CD4-positive, alpha-beta T cell treated with Interleukin-6 for 4 hours (primary cell): Measurements from ENCODE around the gene UNC13C.

ENCODE experiments used
- DNase-seq: peaks from one replicate; pipeline ENCODE4 v3.0.0-alpha.2; 2020; ENCODE audit warnings: mixed read lengths

The UNC13C gene

DNA sequence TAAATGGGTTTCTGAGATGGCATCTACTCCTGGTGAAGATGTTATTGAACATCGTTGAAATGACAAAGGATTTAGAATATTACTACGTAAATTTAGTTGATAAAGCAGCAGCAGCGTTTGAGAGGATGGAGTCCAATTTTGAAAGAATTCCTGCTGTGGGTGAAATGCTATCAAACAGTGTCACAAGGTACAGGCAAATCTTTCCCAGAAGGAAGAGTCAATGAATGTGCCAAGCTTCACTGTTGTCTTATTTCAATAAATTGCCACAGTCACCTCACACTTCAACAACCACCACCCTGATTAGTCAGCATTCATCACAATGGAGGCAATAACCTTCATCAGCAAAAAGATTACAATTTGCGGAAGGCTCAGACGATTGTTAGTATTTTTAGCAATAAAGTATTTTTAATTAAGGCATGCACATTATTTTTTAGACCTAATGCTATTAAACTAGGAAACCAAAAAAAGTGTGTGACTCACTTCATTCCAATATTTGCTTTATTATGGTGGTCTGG lies 142.8 kb downstream of the UNC13C start:
- DNase-seq: no peak

DNA sequence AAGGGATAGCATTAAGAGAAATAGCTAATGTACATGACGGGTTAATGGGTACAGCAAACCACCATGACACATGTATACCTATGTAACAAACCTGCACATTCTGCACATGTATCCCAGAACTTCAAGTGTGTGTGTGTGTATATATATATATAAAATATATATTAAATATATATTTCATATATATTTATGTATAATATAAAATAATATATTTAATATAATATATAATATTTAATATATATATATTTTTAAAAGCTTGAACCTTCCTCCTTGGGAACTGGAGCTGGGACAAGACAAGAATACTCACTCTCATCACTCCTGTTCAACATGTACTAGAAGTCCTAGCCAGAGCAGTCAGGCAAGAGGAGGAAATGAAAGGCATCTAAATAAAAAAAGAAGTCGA lies 149.3 kb downstream of the UNC13C start:
- no peak for DNase-seq

DNA sequence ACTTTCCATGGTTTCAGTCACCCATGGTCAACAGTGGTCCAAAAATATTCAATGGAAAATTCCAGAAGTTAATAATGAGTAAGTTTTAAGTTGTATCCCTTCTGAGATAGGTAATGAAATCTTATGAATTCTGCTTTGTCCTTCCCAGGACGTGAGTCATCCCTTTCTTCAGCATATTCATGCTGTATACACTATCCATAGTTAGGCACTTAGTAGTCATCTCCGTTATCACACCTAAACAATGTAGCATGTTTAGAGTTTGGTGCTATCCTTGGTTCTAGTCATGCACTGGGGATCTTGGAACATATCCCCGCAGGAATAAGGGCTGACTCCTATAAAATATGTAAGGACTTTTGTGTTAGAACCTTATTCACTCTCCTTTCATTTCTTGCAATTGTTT lies 153.2 kb downstream of the UNC13C start:
- no peak for DNase-seq

DNA sequence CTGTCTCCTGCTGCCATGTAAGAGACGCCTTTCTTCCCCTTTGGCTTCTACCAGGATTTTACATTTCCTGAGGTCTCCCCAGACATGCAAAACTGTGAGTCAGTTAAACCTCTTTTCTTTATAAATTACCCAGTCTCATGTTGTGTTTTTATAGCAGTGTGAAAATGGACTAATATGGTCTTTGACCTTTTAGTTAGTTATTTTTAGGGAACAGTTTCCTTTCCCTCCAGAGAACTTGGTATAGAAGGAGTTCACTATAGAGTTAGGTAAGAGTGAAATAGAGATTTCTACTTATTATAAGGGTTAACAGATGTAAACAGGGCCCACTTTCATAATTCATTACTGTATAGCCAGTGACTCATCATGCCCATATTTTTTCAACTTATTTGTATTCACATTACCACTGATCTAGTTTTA lies 170.9 kb downstream of the UNC13C start:
- no peak for DNase-seq

DNA sequence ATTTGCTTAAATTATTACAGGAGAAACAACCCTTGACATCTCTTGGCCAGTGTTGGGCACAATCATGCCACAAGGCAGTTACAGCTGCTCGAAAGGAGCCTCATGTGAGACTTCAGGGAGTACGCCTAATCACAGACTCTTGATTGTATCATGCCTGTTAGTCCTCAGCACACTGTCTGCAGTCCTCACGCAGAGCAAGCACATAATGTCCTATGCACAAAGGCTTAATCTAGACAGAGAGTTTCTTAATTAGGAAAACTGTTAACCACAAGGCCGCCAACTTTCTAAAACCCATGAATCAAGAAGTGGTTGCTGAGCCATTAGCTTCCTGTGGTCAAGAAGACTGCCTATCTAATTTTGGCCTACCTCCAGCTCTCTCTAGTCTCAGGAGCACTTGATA lies 172.0 kb downstream of the UNC13C start:
- no peak for DNase-seq

DNA sequence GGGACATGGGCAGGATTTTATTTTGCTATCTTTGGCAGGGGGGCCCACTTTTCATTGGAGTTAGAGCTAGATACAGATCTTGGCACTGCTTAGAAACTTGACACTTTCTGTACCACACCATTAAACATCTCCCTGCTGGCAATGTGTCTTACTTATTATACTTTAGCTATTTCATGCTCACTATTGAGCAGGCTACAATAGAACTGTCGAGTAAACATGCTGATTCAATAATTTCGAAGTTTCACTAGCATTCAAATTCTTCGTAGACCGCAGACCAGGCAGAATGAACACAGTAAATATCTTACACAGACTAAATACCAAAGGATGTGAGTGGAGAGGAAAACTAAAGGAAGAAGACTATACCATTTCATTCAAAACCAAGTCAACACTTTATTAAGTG lies 180.8 kb downstream of the UNC13C start:
- no peak for DNase-seq

DNA sequence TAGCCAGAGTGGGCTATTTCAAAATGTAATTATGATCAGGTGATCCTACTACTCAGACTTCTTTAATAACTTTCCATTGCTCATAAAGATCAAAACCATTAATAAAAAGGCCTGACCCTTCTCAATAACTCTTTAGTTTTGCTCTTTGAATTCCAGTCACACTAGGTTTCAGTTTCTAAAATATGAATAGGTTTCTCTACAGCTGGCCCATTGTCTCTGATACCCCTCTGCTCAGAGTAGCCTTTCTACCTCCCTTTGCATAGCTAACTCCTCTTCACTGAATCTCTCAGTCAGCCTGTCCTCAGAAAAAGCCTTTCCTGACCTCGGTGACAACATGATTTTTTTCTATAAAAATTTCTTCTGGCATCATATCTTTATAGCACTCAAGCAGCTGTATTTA lies 209.1 kb downstream of the UNC13C start:
- no peak for DNase-seq

DNA sequence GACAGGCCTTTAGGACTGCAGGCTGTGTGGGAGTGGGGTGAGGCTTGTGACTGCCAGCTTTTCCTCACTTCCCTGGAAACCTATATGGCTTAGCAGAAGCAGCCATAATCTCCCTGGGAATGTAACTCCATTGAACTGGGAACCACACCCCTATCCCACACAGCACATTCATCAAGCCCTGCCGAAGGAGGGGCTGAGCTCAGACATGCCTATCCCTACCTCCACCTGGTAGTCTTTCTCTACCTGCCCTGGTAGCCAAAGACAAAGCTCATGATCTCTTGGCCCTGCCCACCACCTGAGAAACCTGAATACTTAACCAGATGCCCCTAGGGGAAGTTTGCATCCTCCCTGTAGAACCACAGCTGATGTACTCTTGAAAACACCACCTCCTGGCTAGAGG lies 219.8 kb downstream of the UNC13C start:
- no peak for DNase-seq

DNA sequence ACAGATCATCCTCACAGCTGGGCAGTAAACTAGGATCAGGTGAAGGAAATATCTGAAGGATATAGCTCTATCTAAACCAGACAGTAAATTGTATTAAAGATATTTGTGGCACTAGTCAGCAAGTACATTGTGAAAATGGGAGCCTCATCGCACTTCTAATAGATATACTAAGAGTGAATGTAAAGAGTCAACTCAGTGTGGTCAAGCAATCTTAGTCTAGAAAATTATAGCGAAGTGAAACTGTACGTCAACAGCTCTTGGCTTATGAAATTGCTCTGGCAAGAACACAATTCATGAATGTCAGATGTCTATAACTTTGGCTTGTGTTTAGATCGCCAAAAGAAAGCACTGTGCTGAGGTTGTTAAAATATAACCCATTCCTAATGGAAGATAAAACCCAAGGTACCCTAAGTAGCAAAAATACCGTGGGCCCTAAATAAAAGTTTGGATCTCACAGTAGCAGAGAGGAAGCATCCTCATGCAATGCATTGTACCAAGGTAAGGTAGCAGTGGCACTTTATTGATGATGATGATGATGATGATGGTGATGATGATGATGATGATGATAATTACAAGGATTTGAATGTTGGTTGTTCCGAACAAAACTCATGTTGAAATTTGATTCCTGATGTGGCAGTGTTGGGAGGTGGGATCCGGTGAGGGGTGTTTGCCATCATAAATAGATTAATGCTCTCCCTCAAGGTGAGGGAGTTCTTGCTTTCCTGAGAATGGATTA lies 228.5 kb downstream of the UNC13C start:
- DNase-seq: no peak

DNA sequence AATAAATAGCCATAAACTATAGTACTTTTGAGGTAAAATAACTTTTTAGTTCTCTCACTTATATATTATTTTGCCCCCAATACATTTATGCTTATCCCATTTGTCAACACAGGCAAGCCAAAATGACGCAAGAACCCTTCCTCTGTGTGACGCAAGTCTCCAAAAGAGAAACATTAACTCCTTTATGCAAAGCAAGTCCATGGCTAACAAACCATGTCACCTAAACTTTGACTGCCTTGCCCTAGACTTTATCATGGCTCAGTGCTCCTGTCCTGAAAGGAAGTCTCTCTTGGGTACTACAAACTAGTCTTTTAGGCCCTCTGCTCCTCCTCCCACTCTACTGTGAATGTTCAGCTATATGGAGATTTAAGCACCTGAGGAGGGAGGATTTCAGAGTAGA lies 230.5 kb downstream of the UNC13C start:
- no peak for DNase-seq

DNA sequence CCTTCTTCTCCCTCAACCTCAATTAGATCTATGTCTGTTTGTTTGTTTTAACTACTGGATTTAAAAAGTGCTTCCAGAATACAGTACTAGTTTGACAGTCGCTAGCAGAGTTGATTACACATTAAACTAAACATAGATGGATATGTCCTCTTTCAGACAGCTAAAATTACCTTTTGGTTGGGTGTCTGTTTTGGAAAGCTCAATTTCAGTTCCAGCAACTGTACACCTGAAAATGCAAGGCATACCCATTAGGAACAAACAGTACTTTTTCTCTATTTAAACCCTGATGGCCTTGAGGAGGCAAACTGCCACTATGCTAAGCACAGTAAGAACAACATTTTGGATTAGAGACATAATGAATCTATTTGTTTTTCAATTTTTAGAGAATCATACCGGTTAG lies 234.4 kb downstream of the UNC13C start:
- no peak for DNase-seq

DNA sequence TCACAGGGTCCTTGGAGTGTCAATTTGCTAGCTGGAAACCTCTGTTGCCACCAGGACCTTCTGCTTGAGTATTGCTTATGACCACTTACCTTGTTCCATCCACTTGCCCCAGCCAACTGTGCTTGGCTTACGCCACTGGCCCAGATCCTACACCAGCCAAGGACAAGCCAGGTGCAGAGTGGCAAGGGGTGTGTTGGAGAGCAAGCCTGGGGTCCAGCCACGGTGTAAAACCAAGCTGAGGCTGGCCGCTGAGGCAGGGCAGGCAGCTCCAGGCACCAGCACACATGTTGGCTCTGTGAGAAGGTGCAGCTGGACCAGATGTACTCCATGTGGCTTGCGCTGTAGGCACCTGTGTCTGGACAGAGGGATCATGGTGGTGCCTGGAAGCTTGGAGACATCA lies 248.2 kb downstream of the UNC13C start:
- DNase-seq: no peak

DNA sequence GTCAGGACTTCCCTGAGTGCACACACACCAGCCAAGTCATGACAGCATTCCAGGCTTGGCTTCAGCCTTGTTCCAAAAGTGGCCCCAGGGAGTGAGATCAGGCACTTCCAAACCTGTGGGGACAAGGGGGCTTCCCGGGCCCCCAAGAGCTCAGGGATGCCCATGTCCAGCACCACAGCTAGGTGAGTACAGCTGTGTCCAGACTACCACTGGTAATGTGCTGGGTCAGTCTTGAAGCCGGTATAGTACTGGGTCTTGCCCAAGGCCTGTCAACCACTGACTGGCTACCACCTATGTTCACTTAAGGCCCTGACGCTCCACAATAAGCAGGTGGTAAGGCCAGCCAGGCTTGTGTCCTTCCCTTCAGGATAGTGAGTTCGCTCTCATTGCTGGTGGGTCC lies 249.3 kb downstream of the UNC13C start:
- DNase-seq: no peak

DNA sequence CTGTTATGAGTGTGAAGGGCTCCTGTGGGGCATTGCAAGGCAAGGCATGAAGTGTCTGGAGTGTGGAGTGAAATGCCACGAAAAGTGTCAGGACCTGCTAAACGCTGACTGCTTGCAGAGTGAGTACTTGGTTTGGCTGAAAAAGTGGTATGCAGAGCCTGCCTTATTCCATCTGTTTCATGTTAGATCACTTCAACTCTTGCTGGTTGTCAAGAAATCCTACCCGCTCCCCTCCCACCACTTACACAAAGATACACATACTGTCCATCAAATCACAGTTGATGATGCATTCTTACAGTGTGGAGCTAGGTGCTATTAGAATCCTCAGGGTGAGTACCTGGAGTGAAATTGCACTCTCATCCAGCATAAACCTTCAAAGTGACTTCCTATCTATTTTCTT lies 272.1 kb downstream of the UNC13C start:
- no peak for DNase-seq

DNA sequence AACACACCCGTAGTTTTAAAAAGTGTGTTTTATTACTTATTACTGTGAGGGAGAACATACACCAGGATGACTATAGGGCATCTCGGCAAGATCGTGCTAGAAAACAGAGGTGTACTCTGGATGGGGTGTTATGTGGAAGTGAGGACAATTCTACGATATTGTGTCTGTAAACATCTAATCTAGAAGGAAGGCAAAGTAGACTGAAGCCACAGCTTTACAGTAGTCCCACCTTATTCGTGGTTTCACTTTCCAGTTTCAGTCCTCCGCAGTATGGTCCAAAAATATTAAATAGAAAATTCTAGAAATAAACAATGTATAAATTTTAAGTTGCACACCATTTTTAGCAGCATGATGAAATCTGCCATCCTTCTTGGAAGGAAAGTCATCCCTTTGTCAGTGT lies 277.9 kb downstream of the UNC13C start:
- no peak for DNase-seq

DNA sequence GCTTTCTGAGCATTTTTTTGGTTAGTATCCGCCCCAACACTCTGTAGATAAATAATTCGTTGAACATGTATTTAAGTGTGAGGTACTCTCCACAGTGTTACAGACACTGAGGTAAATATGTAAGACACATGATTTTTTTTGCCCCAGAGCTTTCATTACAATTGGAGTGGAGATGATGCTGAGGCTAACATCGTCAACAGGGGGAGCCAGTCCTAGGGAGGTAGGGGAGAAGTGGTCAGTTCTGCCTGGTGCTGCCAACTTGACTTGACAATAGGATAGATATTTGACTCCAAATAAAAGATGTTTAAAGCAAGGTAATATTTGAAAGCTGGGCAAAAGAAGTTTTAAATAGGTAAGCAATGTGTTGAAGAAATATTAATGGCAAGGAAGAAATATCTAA lies 295.7 kb downstream of the UNC13C start:
- DNase-seq: no peak

DNA sequence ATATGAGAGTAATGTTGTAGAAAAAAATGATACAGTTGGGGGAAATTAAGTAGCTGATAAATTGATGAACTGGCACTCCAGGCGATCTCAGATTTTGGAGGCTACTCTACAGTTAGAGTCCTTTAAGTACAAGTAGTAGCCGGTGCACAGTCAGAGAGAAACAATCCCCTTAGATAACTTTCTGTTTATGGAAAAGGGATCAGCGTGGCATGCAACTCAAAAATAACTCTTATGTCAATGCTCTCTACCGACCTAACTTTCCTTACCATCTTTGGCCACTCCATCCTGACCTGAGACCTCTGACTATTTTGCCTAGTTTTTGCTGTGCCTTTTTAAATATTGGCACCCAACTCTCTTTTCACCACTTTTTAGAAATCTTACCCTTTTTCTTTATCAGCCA lies 299.6 kb downstream of the UNC13C start:
- no peak for DNase-seq

DNA sequence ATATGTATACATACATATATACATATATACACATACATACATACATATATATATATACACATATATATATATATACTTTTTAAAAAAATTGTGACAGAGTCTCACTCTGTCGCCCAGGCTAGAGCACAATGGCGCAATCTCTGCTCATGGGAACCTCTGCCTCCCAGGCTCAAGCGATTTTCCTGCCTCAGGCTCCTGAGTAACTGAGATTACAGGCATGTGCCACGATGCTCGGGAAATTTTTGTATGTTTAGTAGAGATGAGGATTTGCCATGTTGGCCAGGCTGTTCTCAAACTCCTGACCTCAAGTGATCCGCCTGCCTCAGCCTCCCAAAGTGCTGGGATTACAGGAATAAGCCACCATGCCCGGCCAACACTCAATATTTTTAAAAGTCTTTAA lies 302.5 kb downstream of the UNC13C start:
- no peak for DNase-seq

DNA sequence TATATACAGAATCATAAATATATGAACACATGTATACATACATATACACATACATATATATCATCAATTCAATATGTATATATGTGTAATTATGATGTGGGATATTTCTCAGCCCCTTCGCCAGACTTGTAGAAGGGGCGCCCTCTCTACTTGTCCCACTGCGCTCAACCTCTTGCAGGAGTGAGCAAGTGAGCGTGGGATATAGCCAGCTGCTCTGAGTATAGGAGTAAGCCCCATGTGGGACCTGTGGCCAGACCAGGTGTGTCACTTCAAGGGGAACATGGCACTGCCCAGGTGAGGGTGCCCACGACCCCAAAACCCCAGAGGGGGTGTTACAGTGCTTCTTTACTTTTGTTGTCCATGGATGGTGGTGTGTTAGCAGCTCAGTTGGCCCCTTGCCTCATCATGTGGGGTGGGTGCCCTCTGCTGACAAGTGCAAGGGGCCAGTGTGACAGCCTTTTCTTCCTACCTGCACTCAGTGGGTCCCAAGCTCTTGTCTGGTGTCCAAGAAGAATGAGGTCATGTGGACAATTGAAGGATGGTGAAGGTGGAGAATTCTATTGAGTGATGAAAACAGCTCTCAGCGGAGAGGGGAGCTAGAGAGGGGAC lies 304.1 kb downstream of the UNC13C start:
- DNase-seq: no peak

DNA sequence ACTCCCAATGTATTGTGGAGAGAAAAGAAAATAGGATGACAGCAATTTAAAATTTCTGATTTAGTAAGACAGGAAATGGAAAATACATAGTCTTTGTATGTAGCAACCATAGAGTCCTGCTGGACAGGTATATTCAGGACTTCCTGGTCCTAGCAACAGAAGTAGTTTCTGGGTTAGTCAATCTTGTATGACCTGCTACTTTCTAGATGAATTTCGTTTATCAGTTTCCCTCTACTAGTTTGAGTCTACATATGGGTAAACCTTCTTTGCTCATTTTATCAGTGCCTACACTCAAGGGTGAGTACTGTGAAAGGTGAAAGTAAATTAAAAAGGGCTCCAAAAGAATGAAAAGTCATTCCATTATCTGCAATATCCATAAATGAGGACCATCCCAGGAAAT lies 309.8 kb downstream of the UNC13C start:
- DNase-seq: no peak

DNA sequence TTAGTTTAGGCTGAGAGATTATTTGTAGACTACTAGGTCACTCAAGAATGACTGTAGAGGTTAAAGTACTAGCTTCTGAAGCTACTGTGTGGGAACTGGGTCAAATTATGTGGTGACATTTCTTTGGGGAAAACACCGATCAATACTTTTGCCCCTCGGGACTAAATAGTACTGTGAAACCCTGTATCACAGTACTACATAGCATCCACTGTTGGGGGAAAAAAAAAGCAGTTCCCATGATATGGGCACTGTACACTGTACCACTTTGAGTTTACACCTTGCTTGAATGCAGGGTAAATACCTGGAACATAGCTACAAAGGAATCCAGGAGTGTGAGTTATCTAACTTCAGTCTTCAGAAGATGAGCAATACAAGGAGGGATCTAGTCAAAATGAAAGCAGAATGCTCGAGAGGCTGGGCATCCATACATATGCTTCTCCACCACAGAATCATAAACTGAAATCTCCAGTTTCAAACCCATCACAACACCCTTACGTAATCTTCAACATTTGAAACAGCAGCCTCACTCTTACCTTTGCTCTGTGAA lies 311.4 kb downstream of the UNC13C start:
- DNase-seq: no peak

DNA sequence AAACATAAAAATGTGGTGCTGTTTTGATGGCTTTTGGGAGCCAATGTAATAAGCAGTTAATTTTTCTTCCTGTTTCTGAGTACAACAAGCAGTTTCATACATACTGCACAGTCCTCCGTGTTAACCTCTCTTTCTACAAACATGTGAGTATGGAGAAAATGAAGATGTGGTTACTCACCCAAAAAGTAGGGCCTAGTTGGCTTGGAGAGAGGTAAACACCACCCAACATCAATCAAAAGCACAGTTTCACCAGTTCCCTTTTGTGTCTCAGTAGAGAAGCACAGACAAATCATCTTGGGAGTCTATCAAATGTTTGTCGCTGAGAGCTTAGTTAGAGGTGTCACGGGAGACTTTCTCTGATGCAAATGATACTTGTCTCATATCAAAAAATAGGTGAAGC lies 320.2 kb downstream of the UNC13C start:
- no peak for DNase-seq

DNA sequence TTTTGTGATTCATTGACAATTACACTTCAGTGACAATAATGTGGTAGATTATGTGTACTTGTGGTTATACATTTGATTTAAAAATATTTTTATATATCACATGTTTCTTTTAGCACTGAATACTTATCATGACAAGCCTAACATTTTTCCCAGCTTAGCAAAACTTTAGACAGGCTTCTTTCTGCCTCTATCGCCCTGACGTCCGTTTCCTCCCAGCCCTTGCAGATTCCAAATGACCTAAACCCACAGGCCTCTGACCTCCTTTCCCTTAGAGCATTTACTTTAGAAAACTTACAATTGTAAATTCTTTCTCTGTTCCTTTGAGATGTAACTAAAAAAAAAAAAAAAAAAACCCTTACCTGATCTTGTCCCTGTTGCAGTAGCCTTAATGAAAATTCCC lies 326.1 kb downstream of the UNC13C start:
- DNase-seq: no peak

DNA sequence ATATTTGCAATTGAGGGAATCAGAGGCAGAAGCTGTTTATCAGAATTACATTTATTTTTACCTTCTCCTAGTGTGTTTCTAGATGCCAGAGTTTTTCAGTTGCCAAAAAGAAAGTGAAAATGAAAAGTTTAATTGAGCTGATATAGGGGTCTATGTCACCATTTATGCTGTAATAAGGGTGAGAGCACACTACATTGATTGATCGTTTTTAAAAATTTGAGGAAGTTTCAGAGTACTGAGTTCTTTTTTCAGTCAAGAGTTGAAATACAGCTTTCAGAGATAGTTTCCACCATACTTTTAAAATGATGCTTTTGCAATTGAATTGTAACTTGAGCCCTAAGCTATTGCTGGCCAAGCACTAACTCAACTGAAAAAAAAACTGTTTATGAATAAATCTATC lies 326.9 kb downstream of the UNC13C start:
- DNase-seq: no peak
